BJ (cell line): ENCODE results near the gene TUSC2. TPM values are rescaled to one million over a fixed set of nuclear protein-coding genes. Genes with fewer than 3 reads are reported as not detected.

Experiments
- CTCF ChIA-PET: fragments of 350-600 bp; formaldehyde crosslinking; extraction: SDS; loops from one replicate; lab custom pipeline; 2021; ENCODE audit warnings: antibody characterized with exemption, inconsistent platforms; lab: Yijun Ruan, JAX
- POLR2A ChIA-PET: fragments of 300-600 bp; sonication (Branson Sonifier 250); formaldehyde crosslinking; extraction: SDS; loops from one replicate; lab custom pipeline; 2021; ENCODE audit warnings: antibody characterized with exemption; lab: Charles Lee
- DNase-seq: peaks from one replicate; pipeline ENCODE4 v3.0.0-alpha.2; 2011; ENCODE audit warnings: low read depth
- H3K27me3 ChIP-seq: 2 replicates; pipeline ENCODE4 v1.6.0; 2011; ENCODE audit warnings: low read length; ENCODE audit not compliant: control insufficient read depth, insufficient read depth
- H3K36me3 ChIP-seq: 2 replicates; pipeline ENCODE4 v1.5.1; 2011; ENCODE audit warnings: low read length; ENCODE audit not compliant: control insufficient read depth, insufficient read depth
- H3K4me3 ChIP-seq: 2 replicates; pipeline ENCODE4 v1.5.1; 2011; ENCODE audit warnings: low read depth, mild to moderate bottlenecking, control low read depth, low read length
- CTCF ChIP-seq: IDR thresholded peaks from 2 replicates; pipeline ENCODE4 v1.5.1; 2011; ENCODE audit warnings: low read depth, mild to moderate bottlenecking, control low read depth, inconsistent platforms, low read length, moderate library complexity; ENCODE audit not compliant: insufficient read depth
- polyA plus RNA-seq: library from polyadenylated mRNA; depleted of rRNA; stranded (reverse); fragments of >200 nt; gene quantifications from 2 replicates; pipeline ENCODE4 v1.2.3, GENCODE V29; 2011

The TUSC2 gene
- polyA plus RNA-seq, 1 experiment, result 38.9 TPM

- CTCF ChIA-PET, result interaction anchor here (0.6 to 1.1 kb wide), 5 partner anchors 20 to 184 kb away, joined by 3 to 4 read pairs (median 3); no protein-coding TSS in a partner anchor
- POLR2A ChIA-PET, result no interaction called here
- DNase-seq, result no peak
- Histone ChIP-seq H3K4me3 (no peak overlapping the region), H3K27me3 (no peaks in the 10 kb centered on the region), H3K36me3 (no peaks in the 10 kb centered on the region)
- TF ChIP-seq CTCF, result no peak
Measured at GRCh38 chr3:50304601-50305000, 23.4 kb downstream of the TUSC2 start.

GRCh38 chr3:50303013-50303815 is 24.8 kb downstream of the TUSC2 start, which contains the start of gene HYAL1:
Gene HYAL1 (minus strand): TSS chr3:50303574. CDS start chr3:50302956, 618 bp downstream.
- CTCF ChIA-PET, result no interaction called here
- peak; percentile 14; the same call in 1 of the 2 replicates for TF ChIP-seq CTCF

GRCh38 chr3:50302095-50303012 is 25.7 kb downstream of the TUSC2 start:
- POLR2A ChIA-PET, result no interaction called here
- Histone ChIP-seq H3K4me3 (no peak overlapping the region), H3K27me3 (no peaks in the 10 kb centered on the region), H3K36me3 (no peaks in the 10 kb centered on the region)
- no peak for DNase-seq
- CTCF ChIA-PET, result interaction anchor here (0.9 kb wide), 1 partner anchor 45 kb away, joined by 3 read pairs; no protein-coding TSS in a partner anchor
- no peak for TF ChIP-seq CTCF

More at GRCh38 chr3:50303013-50303815, 24.8 kb downstream of the TUSC2 start, which contains the start of gene HYAL1:
- no peak for DNase-seq
- H3K4me3 ChIP-seq, result no peak within 1 kb of the TSS
- H3K36me3 ChIP-seq, result no peaks in the 10 kb centered on the region
- H3K27me3 ChIP-seq, result no peaks in the 10 kb centered on the region
- POLR2A ChIA-PET, result no interaction called here

- no peak for DNase-seq
- Histone ChIP-seq H3K4me3 (no peak overlapping the region), H3K27me3 (no peaks in the 10 kb centered on the region), H3K36me3 (no peaks in the 10 kb centered on the region; the same call in 1 of the 2 replicates)
- no peak for TF ChIP-seq CTCF
- CTCF ChIA-PET, result no interaction called here
- POLR2A ChIA-PET, result no interaction called here
Measured at GRCh38 chr3:50300681-50301254, 27.3 kb downstream of the TUSC2 start.
